ENCODE measurements around the gene SUSD1.

Gene SUSD1

GRCh38 chr9:112184946-112185345, 9.8 kb upstream of the SUSD1 start:
- no peak for TF ChIP-seq TCF12 (IDR thresholded peaks at IDR 0.05; ENCODE audit: low read depth)
- no peak for TF ChIP-seq YY1 (IDR thresholded peaks at IDR 0.05; ENCODE audit: low read depth)
- TF ChIP-seq ZBTB7A (IDR thresholded peaks at IDR 0.05; ENCODE audit: low read depth): no peak
- no peak for TF ChIP-seq CEBPB (IDR thresholded peaks at IDR 0.05)
- no peak for TF ChIP-seq REST (IDR thresholded peaks at IDR 0.05; ENCODE audit: low read depth)
- TF ChIP-seq CREB1 (IDR thresholded peaks at IDR 0.05; ENCODE audit: low read depth): no peak
- no peak for TF ChIP-seq EGR1 (IDR thresholded peaks at IDR 0.05)
- no peak for TF ChIP-seq RAD21 (IDR thresholded peaks at IDR 0.05; ENCODE audit: low read depth)

GRCh38 chr9:112184221-112184620, 9.1 kb upstream of the SUSD1 start:
- TF ChIP-seq TCF12 (IDR thresholded peaks at IDR 0.05; ENCODE audit: low read depth): no peak
- TF ChIP-seq MAX (IDR thresholded peaks at IDR 0.05): no peak
- TF ChIP-seq CREB1 (IDR thresholded peaks at IDR 0.05; ENCODE audit: low read depth): no peak
- TF ChIP-seq RAD21 (IDR thresholded peaks at IDR 0.05; ENCODE audit: low read depth): no peak
- no peak for TF ChIP-seq EP300 (IDR thresholded peaks at IDR 0.05; ENCODE audit: borderline replicate concordance)

- no peak for TF ChIP-seq CEBPB (IDR thresholded peaks at IDR 0.05)
- TF ChIP-seq USF1 (IDR thresholded peaks at IDR 0.05): no peak
- TF ChIP-seq MAX (IDR thresholded peaks at IDR 0.05): no peak
Observed at GRCh38 chr9:112180387-112180881, 5.3 kb upstream of the SUSD1 start.

- no peak for TF ChIP-seq FOXM1 (IDR thresholded peaks at IDR 0.05; ENCODE audit: borderline replicate concordance, low read depth)
- TF ChIP-seq REST (IDR thresholded peaks at IDR 0.05; ENCODE audit: low read depth): no peak
- TF ChIP-seq CEBPB (IDR thresholded peaks at IDR 0.05): no peak
- no peak for TF ChIP-seq YY1 (IDR thresholded peaks at IDR 0.05; ENCODE audit: low read depth)
- no peak for TF ChIP-seq MAX (IDR thresholded peaks at IDR 0.05)
- TF ChIP-seq TAF1 (IDR thresholded peaks at IDR 0.05; ENCODE audit: low read depth): no peak
- TF ChIP-seq EGR1 (IDR thresholded peaks at IDR 0.05): no peak
- no peak for TF ChIP-seq USF1 (IDR thresholded peaks at IDR 0.05)
- no peak for TF ChIP-seq EP300 (IDR thresholded peaks at IDR 0.05; ENCODE audit: borderline replicate concordance)
- TF ChIP-seq TCF12 (IDR thresholded peaks at IDR 0.05; ENCODE audit: low read depth): no peak
- TF ChIP-seq NFIC (IDR thresholded peaks at IDR 0.05): no peak
Observed at GRCh38 chr9:112179816-112180215, 4.7 kb upstream of the SUSD1 start.

GRCh38 chr9:112176524-112176923, 1.4 kb upstream of the SUSD1 start:
- TF ChIP-seq REST (IDR thresholded peaks at IDR 0.05; ENCODE audit: low read depth) (no peak), ZBTB7A (IDR thresholded peaks at IDR 0.05; ENCODE audit: low read depth) (no peak), USF1 (IDR thresholded peaks at IDR 0.05) (no peak), RAD21 (IDR thresholded peaks at IDR 0.05; ENCODE audit: low read depth) (no peak), CEBPB (IDR thresholded peaks at IDR 0.05) (no peak), MAX (IDR thresholded peaks at IDR 0.05) (no peak), TEAD4 (IDR thresholded peaks at IDR 0.05) (no peak), TCF12 (IDR thresholded peaks at IDR 0.05; ENCODE audit: low read depth) (no peak), EGR1 (IDR thresholded peaks at IDR 0.05) (no peak), EP300 (IDR thresholded peaks at IDR 0.05; ENCODE audit: borderline replicate concordance) (no peak), FOXM1 (IDR thresholded peaks at IDR 0.05; ENCODE audit: borderline replicate concordance, low read depth) (no peak)
